B cell (primary cell): ENCODE results near the gene TRIAP1. TPM values are rescaled to one million over a fixed set of nuclear protein-coding genes. Genes with fewer than 3 reads are reported as not detected.

Experiments used
- ATAC-seq: fragments of 200-7000 bp; cut with Tn5 transposase; one replicate; pipeline ENCODE4 v1.10.0; 2021; ENCODE audit warnings: low read depth, mild to moderate bottlenecking, moderate number of reproducible peaks, moderate library complexity
- CTCF ChIA-PET: fragments of 350-600 bp; sonication (Branson Sonifier 250); formaldehyde crosslinking; loops from one replicate; lab custom pipeline; 2021; ENCODE audit warnings: antibody characterized with exemption, inconsistent platforms; lab: Charles Lee
- POLR2A ChIA-PET: fragments of 350-600 bp; sonication (Branson Sonifier 250); formaldehyde crosslinking; loops from one replicate; lab custom pipeline; 2021; ENCODE audit warnings: antibody characterized with exemption; lab: Charles Lee
- DNase-seq: peaks from one replicate; pipeline ENCODE4 v3.0.0; 2013
- H2AFZ ChIP-seq: 2 replicates; pipeline ENCODE4 v1.6.1; 2012; ENCODE audit warnings: mild to moderate bottlenecking, low read depth, low read length; ENCODE audit not compliant: insufficient read depth, poor library complexity, severe bottlenecking
- H3K27ac ChIP-seq, 2 donors: 1 replicate in 1 of 2; 2 replicates in 1 of 2; pipeline ENCODE4 v1.5.1; 2012 to 2013; ENCODE audit warnings: low read length in 2 of 2, mild to moderate bottlenecking in 2 of 2, moderate library complexity in 1 of 2
- H3K27me3 ChIP-seq, 4 experiments: fragments of 200-600 bp in 1 of 4; sonication (generic) in 1 of 4; replicated peaks in 1 of 4; 1 replicate in 2 of 4; 2 replicates in 2 of 4; pipeline versions ENCODE4 v1.6.1 to v1.7.0; 2013 to 2016; ENCODE audit warnings: low read length in 3 of 4, mild to moderate bottlenecking in 2 of 4, mixed read lengths in 1 of 4, moderate library complexity in 1 of 4; ENCODE audit not compliant: insufficient read depth in 4 of 4, control insufficient read depth in 3 of 4; ENCODE audit errors: control extremely low read depth in 1 of 4
- H3K36me3 ChIP-seq, 2 experiments: replicated peaks in 1 of 2; 1 replicate in 1 of 2; 2 replicates in 1 of 2; pipeline versions ENCODE4 v1.6.1 to v1.7.1; 2013; ENCODE audit warnings: low read length in 1 of 2; ENCODE audit not compliant: insufficient read depth in 2 of 2, control insufficient read depth in 1 of 2; ENCODE audit errors: control extremely low read depth in 1 of 2, extremely low read depth in 1 of 2
- H3K4me1 ChIP-seq, 2 donors: fragments of 200-600 bp in 1 of 2; sonication (generic) in 1 of 2; 1 replicate in 1 of 2; 2 replicates in 1 of 2; pipeline versions ENCODE4 v1.5.1 to v1.6.1; 2013 to 2017; ENCODE audit warnings: low read length in 2 of 2; ENCODE audit not compliant: control insufficient read depth in 2 of 2, insufficient read depth in 2 of 2
- H3K4me2 ChIP-seq: replicated peaks from 2 replicates; pipeline ENCODE3; 2012; ENCODE audit warnings: mild to moderate bottlenecking, low read depth, low read length; ENCODE audit not compliant: poor library complexity, severe bottlenecking
- H3K4me3 ChIP-seq, 5 experiments: fragments of 200-600 bp in 1 of 5; sonication (generic) in 1 of 5; 1 replicate in 3 of 5; 2 replicates in 2 of 5; pipeline versions ENCODE4 v1.5.1 to v1.7.0; 2011 to 2016; ENCODE audit warnings: low read length in 4 of 5, mild to moderate bottlenecking in 4 of 5, low read depth in 2 of 5, control low read depth in 1 of 5, moderate library complexity in 1 of 5; ENCODE audit not compliant: insufficient read depth in 1 of 5; ENCODE audit errors: control extremely low read depth in 1 of 5, extremely low read depth in 1 of 5
- H3K79me2 ChIP-seq: fragments of 200-600 bp; sonication (generic); one replicate; pipeline ENCODE4 v1.6.0; 2016; ENCODE audit warnings: low read length; ENCODE audit not compliant: control insufficient read depth, insufficient read depth
- H3K9ac ChIP-seq: fragments of 200-600 bp; sonication (generic); 2 replicates; pipeline ENCODE4 v1.6.1; 2017; ENCODE audit warnings: mild to moderate bottlenecking, low read length, moderate library complexity
- H3K9me3 ChIP-seq, 3 donors: one replicate each; pipeline versions ENCODE4 v1.6.1 to v1.7.1; 2013; ENCODE audit warnings: low read length in 2 of 3; ENCODE audit not compliant: control insufficient read depth in 2 of 3, insufficient read depth in 1 of 3; ENCODE audit errors: control extremely low read depth in 1 of 3
- H4K20me1 ChIP-seq: 2 replicates; pipeline ENCODE4 v1.6.0; 2012; ENCODE audit warnings: mild to moderate bottlenecking, low read length; ENCODE audit not compliant: insufficient read depth, control insufficient read depth, poor library complexity, severe bottlenecking
- H3K27ac Mint-ChIP-seq: one replicate; pipeline ENCODE4 v1.8.0; 2021; ENCODE audit warnings: mixed read lengths
- H3K27me3 Mint-ChIP-seq: one replicate; pipeline ENCODE4 v1.8.0; 2021; ENCODE audit warnings: mixed read lengths
- H3K4me1 Mint-ChIP-seq: one replicate; pipeline ENCODE4 v1.8.0; 2021; ENCODE audit warnings: mixed read lengths
- H3K4me3 Mint-ChIP-seq: one replicate; pipeline ENCODE4 v1.8.0; 2021; ENCODE audit warnings: mixed read lengths
- H3K9me3 Mint-ChIP-seq: one replicate; pipeline ENCODE4 v1.8.0; 2022; ENCODE audit warnings: mixed read lengths; ENCODE audit not compliant: insufficient read depth
- EZH2 ChIP-seq: IDR thresholded peaks from 2 replicates; pipeline ENCODE4 v1.6.1; 2012; ENCODE audit warnings: borderline replicate concordance, low read depth, mild to moderate bottlenecking, moderate library complexity, low read length; ENCODE audit not compliant: insufficient read depth, poor library complexity, severe bottlenecking
- WGBS: methylation state at CpG from one replicate; pipeline ENCODE4 v1.1.5; 2013; ENCODE audit warnings: missing lambda C conversion rate; ENCODE audit not compliant: insufficient coverage; 5-methylcytosine and 5-hydroxymethylcytosine counted together
- intact Hi-C: fragments of 100-400 bp; cut with micrococcal nuclease; formaldehyde crosslinking; loops from one replicate; pipeline ENCODE4 v1.10.0; 2022
- polyA plus RNA-seq: library from polyadenylated mRNA; depleted of rRNA; stranded (reverse); fragments of >200 nt; gene quantifications from 2 replicates; pipeline ENCODE4 v1.2.3, GENCODE V29; 2012
- total RNA-seq, 2 donors: library from RNA; stranded (reverse); fragments of 120-200 nt in 1 of 2; gene quantifications; 1 replicate in 1 of 2; 2 replicates in 1 of 2; pipeline versions ENCODE4 v1.2.3 to v1.2.4, GENCODE V29; 2013 to 2022
- TF ChIP-seq, protein P1 (sequence below): fragments of 200-600 bp; IDR thresholded peaks from one replicate; pipeline ENCODE4 v1.8.0; 2022; ENCODE audit warnings: antibody characterized with exemption, mild to moderate bottlenecking

The TRIAP1 gene
- total and polyA plus RNA-seq, 2 donors (not counting 1 experiment from before 2014, with no cell fraction given) = 13.8 to 19.6 TPM

DNA sequence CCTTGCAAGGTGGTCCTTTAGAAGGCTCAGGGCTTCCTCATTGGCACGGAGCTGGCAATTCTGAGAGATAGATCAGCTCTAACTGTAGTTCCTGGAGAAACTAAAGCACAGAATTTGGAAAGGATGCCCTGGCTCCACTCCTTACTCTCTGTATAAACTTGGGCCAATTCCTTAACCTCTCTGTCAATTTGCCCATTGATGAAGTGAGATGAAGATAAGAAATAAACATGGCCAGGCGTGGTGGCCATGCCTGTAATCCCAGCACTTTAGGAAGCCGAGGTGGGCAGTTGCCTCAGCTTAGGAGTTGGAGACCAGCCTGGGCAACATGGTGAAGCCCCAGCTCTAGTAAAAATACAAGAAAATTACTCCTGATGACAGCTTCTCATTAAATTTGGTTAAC, 42.3 kb downstream of the TRIAP1 start:
- Mint-ChIP-seq H3K9me3 (no peaks in the 10 kb centered on the region), H3K4me3 (no peak overlapping the region), H3K4me1 (no peaks in the 10 kb centered on the region), H3K27me3 (peaks cover 31% of the 10 kb centered on the region), H3K27ac (no peak overlapping the region)
- 100% methylated on average over 2 of the region's 3 CpGs for WGBS
- H2AFZ ChIP-seq = no peak overlapping the region
- no peak overlapping the region for H3K9ac ChIP-seq
- H4K20me1 ChIP-seq = no peaks in the 10 kb centered on the region
- H3K9me3 ChIP-seq = peaks cover 0 to 4% (median 0%) of the 10 kb centered on the region in 3 donors
- peaks cover 0 to 8% (median 0%) of the 10 kb centered on the region in 4 experiments for H3K27me3 ChIP-seq
- TF ChIP-seq, protein P1, sequence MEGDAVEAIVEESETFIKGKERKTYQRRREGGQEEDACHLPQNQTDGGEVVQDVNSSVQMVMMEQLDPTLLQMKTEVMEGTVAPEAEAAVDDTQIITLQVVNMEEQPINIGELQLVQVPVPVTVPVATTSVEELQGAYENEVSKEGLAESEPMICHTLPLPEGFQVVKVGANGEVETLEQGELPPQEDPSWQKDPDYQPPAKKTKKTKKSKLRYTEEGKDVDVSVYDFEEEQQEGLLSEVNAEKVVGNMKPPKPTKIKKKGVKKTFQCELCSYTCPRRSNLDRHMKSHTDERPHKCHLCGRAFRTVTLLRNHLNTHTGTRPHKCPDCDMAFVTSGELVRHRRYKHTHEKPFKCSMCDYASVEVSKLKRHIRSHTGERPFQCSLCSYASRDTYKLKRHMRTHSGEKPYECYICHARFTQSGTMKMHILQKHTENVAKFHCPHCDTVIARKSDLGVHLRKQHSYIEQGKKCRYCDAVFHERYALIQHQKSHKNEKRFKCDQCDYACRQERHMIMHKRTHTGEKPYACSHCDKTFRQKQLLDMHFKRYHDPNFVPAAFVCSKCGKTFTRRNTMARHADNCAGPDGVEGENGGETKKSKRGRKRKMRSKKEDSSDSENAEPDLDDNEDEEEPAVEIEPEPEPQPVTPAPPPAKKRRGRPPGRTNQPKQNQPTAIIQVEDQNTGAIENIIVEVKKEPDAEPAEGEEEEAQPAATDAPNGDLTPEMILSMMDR = no peak
- TF ChIP-seq EZH2 = no peak
- no peak overlapping the region for H3K27ac ChIP-seq
- POLR2A ChIA-PET = no interaction called here
- no peaks in the 10 kb centered on the region for H3K79me2 ChIP-seq
- H3K4me2 ChIP-seq = no peak overlapping the region
- intact Hi-C loops = no loop called here
- CTCF ChIA-PET = no interaction called here
- no peaks in the 10 kb centered on the region for H3K36me3 ChIP-seq
- H3K4me3 ChIP-seq = no peak overlapping the region
- H3K4me1 ChIP-seq = no peaks in the 10 kb centered on the region
- DNase-seq (no peak), ATAC-seq (no peak)

DNA sequence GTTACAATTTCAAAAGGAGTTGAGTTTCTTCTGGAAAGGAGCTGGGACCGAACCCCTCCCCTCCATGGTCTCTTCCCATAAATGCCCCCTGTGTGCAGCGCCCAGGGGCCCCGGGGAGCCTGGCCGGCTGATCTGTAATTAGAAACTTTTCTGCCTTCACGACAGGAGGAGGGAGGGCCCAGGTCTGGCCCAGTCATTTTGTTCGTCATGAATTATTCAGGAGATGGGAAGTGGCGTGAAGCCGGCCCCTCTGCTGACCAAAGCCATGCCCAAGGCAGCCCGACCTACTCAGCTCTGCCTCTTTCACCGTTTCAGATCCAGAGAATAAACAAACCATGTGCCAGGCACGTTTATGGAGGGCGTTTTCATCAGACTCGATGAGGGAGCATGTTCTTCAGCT, 44.0 kb downstream of the TRIAP1 start:
- Histone ChIP-seq H3K79me2 (no peaks in the 10 kb centered on the region), H3K4me2 (no peak overlapping the region), H3K27me3 (peaks cover 0 to 8% (median 0%) of the 10 kb centered on the region in 4 experiments), H2AFZ (no peak overlapping the region), H4K20me1 (no peaks in the 10 kb centered on the region), H3K4me1 (no peaks in the 10 kb centered on the region), H3K9me3 (peaks cover 0 to 6% (median 0%) of the 10 kb centered on the region in 3 donors), H3K36me3 (no peaks in the 10 kb centered on the region), H3K4me3 (no peak overlapping the region), H3K27ac (no peak overlapping the region), H3K9ac (no peak overlapping the region)
- ChIA-PET CTCF (no interaction called here), POLR2A (no interaction called here)
- Mint-ChIP-seq H3K9me3 (no peaks in the 10 kb centered on the region), H3K27me3 (peaks cover 36% of the 10 kb centered on the region), H3K27ac (no peak overlapping the region), H3K4me1 (no peaks in the 10 kb centered on the region), H3K4me3 (no peak overlapping the region)
- DNase-seq (no peak), ATAC-seq (no peak)
- intact Hi-C loops = no loop called here
- WGBS = 60% methylated on average over 11 of the region's 13 CpGs
- no peak for TF ChIP-seq EZH2
- TF ChIP-seq, protein P1 = no peak
